GM19023 (cell line): Measurements from ENCODE around the gene TLNRD1.
A peak's percentile ranks its signal among the peaks of the same experiment; 100 is the strongest.

Experiments
- ATAC-seq: cut with Tn5 transposase; IDR thresholded peaks from one replicate; pipeline ENCODE4 v1.9.1; 2021; ENCODE audit warnings: mild to moderate bottlenecking, moderate library complexity; ENCODE audit not compliant: unreplicated experiment

Gene TLNRD1

GRCh38 chr15:81001152-81002008 is 657 bp downstream of the TLNRD1 start:
- peak; percentile 41 for ATAC-seq

GRCh38 chr15:81002009-81002330 is 1.2 kb downstream of the TLNRD1 start:
- ATAC-seq, result no peak

GRCh38 chr15:81002331-81003096 is 1.8 kb downstream of the TLNRD1 start:
- no peak for ATAC-seq

GRCh38 chr15:81003097-81003350 is 2.3 kb downstream of the TLNRD1 start:
- no peak for ATAC-seq

GRCh38 chr15:81006124-81006523 is 5.4 kb downstream of the TLNRD1 start:
- no peak for ATAC-seq

GRCh38 chr15:81007428-81008064 is 6.8 kb downstream of the TLNRD1 start:
- no peak for ATAC-seq

- ATAC-seq, result no peak
Observed at GRCh38 chr15:81008312-81008711, 7.6 kb downstream of the TLNRD1 start.

GRCh38 chr15:81010086-81010485 is 9.4 kb downstream of the TLNRD1 start:
- ATAC-seq, result no peak

- no peak for ATAC-seq
Observed at GRCh38 chr15:81011593-81011992, 10.9 kb downstream of the TLNRD1 start.

GRCh38 chr15:81012588-81012987 is 11.9 kb downstream of the TLNRD1 start:
- no peak for ATAC-seq

GRCh38 chr15:81013396-81013929 is 12.7 kb downstream of the TLNRD1 start:
- ATAC-seq, result no peak

- ATAC-seq, result no peak
Observed at GRCh38 chr15:81014446-81015093, 13.8 kb downstream of the TLNRD1 start.

GRCh38 chr15:81015621-81016488 is 15.1 kb downstream of the TLNRD1 start:
- ATAC-seq, result no peak

GRCh38 chr15:81016489-81017068 is 15.9 kb downstream of the TLNRD1 start:
- ATAC-seq, result no peak

GRCh38 chr15:81018197-81018596 is 17.5 kb downstream of the TLNRD1 start:
- ATAC-seq, result no peak

GRCh38 chr15:81021321-81021720 is 20.6 kb downstream of the TLNRD1 start:
- no peak for ATAC-seq

GRCh38 chr15:81023483-81024264 is 23.0 kb downstream of the TLNRD1 start:
- ATAC-seq, result peak; percentile 85

GRCh38 chr15:81024265-81024872 is 23.6 kb downstream of the TLNRD1 start:
- ATAC-seq, result peak; percentile 6

GRCh38 chr15:81024936-81025335 is 24.2 kb downstream of the TLNRD1 start:
- no peak for ATAC-seq
